Parathyroid adenoma (tissue), 2 donors: ENCODE measurements around the gene LRRC39.
"Not testable (repeated sequence)": the region's sequence is repeated elsewhere in the genome, so short reads cannot be mapped to it uniquely, and the experiment has no call there.

Experiments
- H2AFZ ChIP-seq: fragments of 300-600 bp; sonication (generic); one replicate; pipeline ENCODE4 v1.7.0; 2017; ENCODE audit warnings: antibody characterized with exemption, mild to moderate bottlenecking
- H3K27ac ChIP-seq: fragments of 300-600 bp; sonication (generic); one replicate; pipeline ENCODE4 v1.7.0; 2017
- H3K27me3 ChIP-seq: fragments of 300-600 bp; sonication (generic); one replicate; pipeline ENCODE4 v1.7.0; 2017; ENCODE audit warnings: low read length; ENCODE audit not compliant: control insufficient read depth, insufficient read depth
- H3K36me3 ChIP-seq: fragments of 300-600 bp; sonication (generic); one replicate; pipeline ENCODE4 v1.7.0; 2017; ENCODE audit warnings: low read length; ENCODE audit not compliant: control insufficient read depth, insufficient read depth
- H3K4me1 ChIP-seq: fragments of 300-600 bp; sonication (generic); one replicate; pipeline ENCODE4 v1.7.0; 2017; ENCODE audit warnings: control low read depth
- H3K4me2 ChIP-seq: fragments of 300-600 bp; sonication (generic); one replicate; pipeline ENCODE4 v1.7.0; 2017; ENCODE audit warnings: low read length
- H3K4me3 ChIP-seq: fragments of 300-600 bp; sonication (generic); one replicate; pipeline ENCODE4 v1.7.0; 2017; ENCODE audit warnings: low read depth, low read length
- H3K79me2 ChIP-seq: fragments of 300-600 bp; sonication (generic); one replicate; pipeline ENCODE4 v1.7.0; 2017; ENCODE audit warnings: control low read depth
- H3K9ac ChIP-seq: fragments of 300-600 bp; sonication (generic); one replicate; pipeline ENCODE4 v1.7.0; 2017; ENCODE audit warnings: mild to moderate bottlenecking
- H3K9me3 ChIP-seq: fragments of 300-600 bp; sonication (generic); one replicate; pipeline ENCODE4 v1.7.0; 2017; ENCODE audit warnings: low read length; ENCODE audit not compliant: control insufficient read depth
- TF ChIP-seq, protein P1 (sequence below): fragments of 300-600 bp; sonication (generic); IDR thresholded peaks from one replicate; pipeline ENCODE4 v1.7.0; 2017; ENCODE audit warnings: antibody characterized with exemption, mild to moderate bottlenecking
- donor health status: primary hyperparathyroidism.

The LRRC39 gene

DNA sequence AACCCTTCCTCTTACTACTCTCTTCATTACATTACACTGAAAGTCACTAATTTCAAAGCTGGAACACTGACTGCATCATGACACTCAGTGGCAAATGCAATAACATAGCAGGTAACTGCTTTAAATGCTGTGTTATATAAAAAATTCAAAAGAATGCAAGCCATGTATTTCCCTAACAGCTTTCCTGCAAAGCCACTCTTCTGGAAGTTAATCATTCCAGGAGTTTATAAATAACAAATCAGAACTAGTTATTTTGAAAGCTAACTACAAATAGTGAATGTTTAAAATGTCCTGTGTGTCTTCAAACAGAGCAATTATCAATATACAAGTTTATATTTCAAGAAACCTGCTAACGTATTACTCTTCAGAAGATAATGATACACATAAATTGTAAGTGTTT, 37.0 kb upstream of the LRRC39 start:
- no peak overlapping the region for H3K9ac ChIP-seq
- H3K4me3 ChIP-seq: no peak overlapping the region
- H3K9me3 ChIP-seq: no peaks in the 10 kb centered on the region
- H3K79me2 ChIP-seq: no peaks in the 10 kb centered on the region
- H3K36me3 ChIP-seq: no peaks in the 10 kb centered on the region
- H2AFZ ChIP-seq: no peak overlapping the region
- no peaks in the 10 kb centered on the region for H3K27me3 ChIP-seq
- TF ChIP-seq, protein P1, sequence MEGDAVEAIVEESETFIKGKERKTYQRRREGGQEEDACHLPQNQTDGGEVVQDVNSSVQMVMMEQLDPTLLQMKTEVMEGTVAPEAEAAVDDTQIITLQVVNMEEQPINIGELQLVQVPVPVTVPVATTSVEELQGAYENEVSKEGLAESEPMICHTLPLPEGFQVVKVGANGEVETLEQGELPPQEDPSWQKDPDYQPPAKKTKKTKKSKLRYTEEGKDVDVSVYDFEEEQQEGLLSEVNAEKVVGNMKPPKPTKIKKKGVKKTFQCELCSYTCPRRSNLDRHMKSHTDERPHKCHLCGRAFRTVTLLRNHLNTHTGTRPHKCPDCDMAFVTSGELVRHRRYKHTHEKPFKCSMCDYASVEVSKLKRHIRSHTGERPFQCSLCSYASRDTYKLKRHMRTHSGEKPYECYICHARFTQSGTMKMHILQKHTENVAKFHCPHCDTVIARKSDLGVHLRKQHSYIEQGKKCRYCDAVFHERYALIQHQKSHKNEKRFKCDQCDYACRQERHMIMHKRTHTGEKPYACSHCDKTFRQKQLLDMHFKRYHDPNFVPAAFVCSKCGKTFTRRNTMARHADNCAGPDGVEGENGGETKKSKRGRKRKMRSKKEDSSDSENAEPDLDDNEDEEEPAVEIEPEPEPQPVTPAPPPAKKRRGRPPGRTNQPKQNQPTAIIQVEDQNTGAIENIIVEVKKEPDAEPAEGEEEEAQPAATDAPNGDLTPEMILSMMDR: no peak
- H3K4me2 ChIP-seq: no peak overlapping the region
- no peaks in the 10 kb centered on the region for H3K4me1 ChIP-seq
- H3K27ac ChIP-seq: no peak overlapping the region

DNA sequence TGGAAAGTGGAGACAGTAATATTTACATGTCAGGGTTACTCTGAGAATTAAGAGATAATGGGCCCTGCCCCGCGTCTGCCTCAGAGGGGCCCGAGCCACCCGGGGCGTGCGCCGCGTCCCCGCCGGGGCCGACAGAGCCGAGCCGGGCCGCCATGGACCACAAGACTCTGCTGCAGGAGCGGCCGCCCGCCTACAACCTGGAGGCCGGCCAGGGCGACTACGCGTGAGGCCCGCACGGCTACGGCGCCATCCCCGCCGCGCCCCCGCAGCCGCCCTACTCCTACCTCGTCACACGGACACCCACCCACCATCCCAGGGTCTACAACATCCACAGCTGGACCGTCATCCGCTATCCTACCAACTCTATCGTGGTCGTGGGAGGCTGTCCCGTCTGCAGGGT, 35.1 kb upstream of the LRRC39 start:
- Histone ChIP-seq H3K79me2 (no peaks in the 10 kb centered on the region), H3K9me3 (no peaks in the 10 kb centered on the region), H3K4me1 (no peaks in the 10 kb centered on the region), H3K27me3 (no peaks in the 10 kb centered on the region), H3K27ac (no peak overlapping the region), H3K4me3 (no peak overlapping the region), H2AFZ (no peak overlapping the region), H3K36me3 (no peaks in the 10 kb centered on the region), H3K4me2 (no peak overlapping the region), H3K9ac (no peak overlapping the region)
- TF ChIP-seq, protein P1: no peak

DNA sequence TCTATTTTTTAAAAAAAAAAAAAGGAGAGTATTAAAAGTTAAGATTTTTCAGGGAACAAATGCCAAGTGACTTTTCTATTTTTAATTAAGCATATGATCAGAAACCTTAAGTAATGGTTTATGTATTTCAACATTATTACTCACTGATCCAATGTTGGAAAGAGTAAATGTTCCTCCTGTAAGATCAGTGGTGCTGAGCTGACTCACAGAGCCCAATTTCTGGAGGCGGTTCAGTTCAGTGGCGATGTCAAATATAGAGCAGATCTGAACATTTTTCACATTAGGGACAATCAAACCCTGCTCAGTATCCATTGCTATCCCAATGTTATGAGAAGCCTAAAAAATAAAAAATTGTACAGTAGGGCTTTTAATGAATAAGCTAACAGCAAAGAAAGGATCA, 28.2 kb upstream of the LRRC39 start:
- no peak overlapping the region for H3K4me3 ChIP-seq
- H3K27ac ChIP-seq: no peak overlapping the region
- H3K27me3 ChIP-seq: no peaks in the 10 kb centered on the region
- no peak overlapping the region for H3K4me2 ChIP-seq
- no peak overlapping the region for H2AFZ ChIP-seq
- no peaks in the 10 kb centered on the region for H3K4me1 ChIP-seq
- H3K9me3 ChIP-seq: no peaks in the 10 kb centered on the region
- no peaks in the 10 kb centered on the region for H3K79me2 ChIP-seq
- H3K9ac ChIP-seq: no peak overlapping the region
- TF ChIP-seq, protein P1: no peak
- H3K36me3 ChIP-seq: no peaks in the 10 kb centered on the region

DNA sequence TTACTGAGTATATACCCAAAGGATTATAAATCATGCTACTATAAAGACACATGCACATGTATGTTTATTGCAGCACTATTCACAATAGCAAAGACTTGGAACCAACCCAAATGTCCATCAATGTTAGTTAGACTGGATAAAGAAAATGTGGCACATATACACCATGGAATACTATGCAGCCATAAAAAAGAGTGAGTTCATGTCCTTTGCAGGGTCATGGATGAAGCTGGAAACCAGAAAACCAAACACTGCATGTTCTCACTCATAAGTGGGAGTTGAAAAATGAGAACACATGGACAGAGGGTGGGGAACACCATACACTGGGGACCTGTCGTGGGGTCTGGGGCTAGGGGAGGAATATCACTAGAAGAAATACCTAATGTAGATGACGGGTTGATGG, 27.5 kb upstream of the LRRC39 start:
- not testable (repeated sequence) for H3K9ac ChIP-seq, H3K4me1 ChIP-seq, H3K27me3 ChIP-seq, H3K9me3 ChIP-seq, H3K27ac ChIP-seq, H3K36me3 ChIP-seq, H2AFZ ChIP-seq, H3K4me2 ChIP-seq, H3K4me3 ChIP-seq, H3K79me2 ChIP-seq

DNA sequence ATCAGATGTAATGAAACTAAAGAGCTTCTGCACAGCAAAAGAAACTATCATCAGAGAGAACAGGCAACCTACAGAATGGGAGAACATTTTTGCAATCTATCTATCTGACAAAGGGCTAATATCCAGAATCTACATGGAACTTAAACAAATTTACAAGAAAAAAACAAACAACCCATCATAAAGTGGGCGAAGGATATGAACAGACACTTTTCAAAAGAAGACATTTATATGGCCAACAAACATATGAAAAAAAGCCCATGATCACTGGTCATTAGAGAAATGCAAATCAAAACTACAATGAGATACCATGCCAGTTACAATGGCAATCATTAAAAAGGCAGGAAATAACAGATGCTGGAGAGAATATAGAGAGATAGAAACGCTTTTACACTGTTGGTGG, 27.0 kb upstream of the LRRC39 start:
- H3K4me1 ChIP-seq, H3K27ac ChIP-seq, H3K9ac ChIP-seq, H3K4me2 ChIP-seq, H3K9me3 ChIP-seq, H2AFZ ChIP-seq, H3K79me2 ChIP-seq, H3K36me3 ChIP-seq, H3K27me3 ChIP-seq, H3K4me3 ChIP-seq: not testable (repeated sequence)

DNA sequence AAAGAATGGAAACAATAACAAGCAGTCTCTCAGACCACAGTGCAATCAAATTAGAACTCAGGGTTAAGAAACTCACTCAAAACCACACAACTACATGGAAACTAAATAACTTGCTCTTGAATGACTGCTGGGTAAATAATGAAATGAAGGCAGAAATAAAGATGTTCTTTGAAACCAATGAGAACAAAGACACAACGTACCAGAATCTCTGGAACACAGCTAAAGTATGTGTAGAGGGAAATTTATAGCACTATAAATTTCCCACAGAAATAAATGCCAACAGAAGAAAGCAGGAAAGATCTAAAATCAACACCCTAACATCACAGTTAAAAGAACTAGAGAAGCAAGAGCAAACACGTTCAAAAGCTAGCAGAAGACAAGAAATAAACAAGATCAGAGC, 24.6 kb upstream of the LRRC39 start:
- not testable (repeated sequence) for H3K9ac ChIP-seq, H3K27me3 ChIP-seq, H3K4me3 ChIP-seq, H3K79me2 ChIP-seq, H3K4me1 ChIP-seq, H2AFZ ChIP-seq, H3K9me3 ChIP-seq, H3K4me2 ChIP-seq, H3K27ac ChIP-seq, H3K36me3 ChIP-seq

DNA sequence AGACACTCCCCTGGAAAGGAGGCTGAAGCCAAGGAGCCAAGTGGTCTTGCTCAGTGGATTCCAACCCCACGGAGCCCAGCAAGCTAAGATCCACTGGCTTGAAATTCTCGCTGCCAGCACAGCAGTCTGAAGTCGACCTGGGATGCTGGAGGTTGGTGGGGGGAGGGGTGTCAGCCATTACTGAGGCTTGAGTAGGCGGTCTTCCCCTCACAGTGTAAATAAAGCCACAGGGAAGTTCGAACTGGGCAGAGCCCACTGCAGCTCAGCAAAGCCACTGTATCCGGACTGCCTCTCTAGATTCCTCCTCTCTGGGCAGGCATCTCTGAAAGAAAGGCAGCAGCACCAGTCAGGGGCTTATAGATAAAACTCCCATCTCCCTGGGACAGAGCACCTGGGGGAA, 22.0 kb upstream of the LRRC39 start:
- H3K4me1 ChIP-seq, H3K27me3 ChIP-seq, H3K9ac ChIP-seq, H3K4me3 ChIP-seq, H3K27ac ChIP-seq, H3K36me3 ChIP-seq, H2AFZ ChIP-seq, H3K79me2 ChIP-seq, H3K9me3 ChIP-seq, H3K4me2 ChIP-seq: not testable (repeated sequence)
